ENCODE data around the gene PCDH9.

DNA sequence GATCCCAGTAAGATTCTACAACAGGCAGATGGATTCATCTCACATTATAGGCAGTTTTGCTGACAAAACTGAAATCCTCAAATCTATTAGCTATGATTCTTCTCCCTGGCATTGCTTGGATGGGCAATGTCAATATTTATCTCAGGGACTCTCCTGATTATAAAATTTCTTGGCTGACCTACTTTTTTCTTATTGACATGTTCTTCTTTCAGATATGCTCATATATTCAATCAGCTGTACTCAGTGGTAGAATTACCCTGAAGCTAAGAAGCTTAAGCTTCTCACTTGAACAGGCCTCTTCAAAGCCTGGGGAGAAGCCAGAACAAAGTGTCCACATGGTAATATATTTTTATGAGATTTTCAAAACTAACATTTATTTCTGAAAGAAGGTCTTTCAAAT, 513.6 kb downstream of the PCDH9 start:
- TF ChIP-seq, protein P1, sequence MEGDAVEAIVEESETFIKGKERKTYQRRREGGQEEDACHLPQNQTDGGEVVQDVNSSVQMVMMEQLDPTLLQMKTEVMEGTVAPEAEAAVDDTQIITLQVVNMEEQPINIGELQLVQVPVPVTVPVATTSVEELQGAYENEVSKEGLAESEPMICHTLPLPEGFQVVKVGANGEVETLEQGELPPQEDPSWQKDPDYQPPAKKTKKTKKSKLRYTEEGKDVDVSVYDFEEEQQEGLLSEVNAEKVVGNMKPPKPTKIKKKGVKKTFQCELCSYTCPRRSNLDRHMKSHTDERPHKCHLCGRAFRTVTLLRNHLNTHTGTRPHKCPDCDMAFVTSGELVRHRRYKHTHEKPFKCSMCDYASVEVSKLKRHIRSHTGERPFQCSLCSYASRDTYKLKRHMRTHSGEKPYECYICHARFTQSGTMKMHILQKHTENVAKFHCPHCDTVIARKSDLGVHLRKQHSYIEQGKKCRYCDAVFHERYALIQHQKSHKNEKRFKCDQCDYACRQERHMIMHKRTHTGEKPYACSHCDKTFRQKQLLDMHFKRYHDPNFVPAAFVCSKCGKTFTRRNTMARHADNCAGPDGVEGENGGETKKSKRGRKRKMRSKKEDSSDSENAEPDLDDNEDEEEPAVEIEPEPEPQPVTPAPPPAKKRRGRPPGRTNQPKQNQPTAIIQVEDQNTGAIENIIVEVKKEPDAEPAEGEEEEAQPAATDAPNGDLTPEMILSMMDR (IDR thresholded peaks at IDR 0.05): no peak
- no peak for TF ChIP-seq EP300 (IDR thresholded peaks at IDR 0.05)
